MCF 10A (cell line): Measurements from ENCODE around the gene FXN. TPM values are rescaled to one million over a fixed set of nuclear protein-coding genes. Genes with fewer than 3 reads are reported as not detected.

Experiments
- BruUV-seq: library from RNA; stranded (reverse); fragments of 400-500 nt; replicated peaks from 2 replicates; lab custom pipeline; 2021; lab: Mats Ljungman, UMichigan
- CTCF ChIA-PET: fragments of 300-600 bp; sonication (Branson Sonifier 250); formaldehyde crosslinking; extraction: SDS; loops from one replicate; lab custom pipeline; 2021; ENCODE audit warnings: antibody characterized with exemption, inconsistent platforms; lab: Yijun Ruan, JAX
- POLR2A ChIA-PET: fragments of 300-600, 350-650 bp; sonication (Branson Sonifier 250); formaldehyde crosslinking; extraction: SDS; loops from one replicate; lab custom pipeline; 2020; ENCODE audit warnings: antibody characterized with exemption, inconsistent platforms; lab: Yijun Ruan, JAX
- DNase-seq: peaks from one replicate; pipeline ENCODE4 v3.0.0-alpha.2; 2018; ENCODE audit not compliant: unreplicated experiment
- H3K27ac Mint-ChIP-seq: one replicate; pipeline ENCODE4 v1.8.0; 2022; ENCODE audit warnings: mild to moderate bottlenecking, low read depth, mixed read lengths; ENCODE audit not compliant: unreplicated experiment
- H3K27me3 Mint-ChIP-seq: one replicate; pipeline ENCODE4 v1.8.0; 2022; ENCODE audit warnings: mixed read lengths; ENCODE audit not compliant: insufficient read depth, unreplicated experiment
- H3K36me3 Mint-ChIP-seq: one replicate; pipeline ENCODE4 v1.8.0; 2022; ENCODE audit warnings: mild to moderate bottlenecking, moderate library complexity, mixed read lengths; ENCODE audit not compliant: insufficient read depth, unreplicated experiment
- H3K4me1 Mint-ChIP-seq: one replicate; pipeline ENCODE4 v1.8.0; 2022; ENCODE audit warnings: mixed read lengths; ENCODE audit not compliant: insufficient read depth, unreplicated experiment
- H3K4me3 Mint-ChIP-seq: one replicate; pipeline ENCODE4 v1.8.0; 2022; ENCODE audit warnings: mild to moderate bottlenecking, moderate library complexity, mixed read lengths; ENCODE audit not compliant: unreplicated experiment
- H3K9me3 Mint-ChIP-seq: one replicate; pipeline ENCODE4 v1.8.0; 2022; ENCODE audit warnings: mixed read lengths; ENCODE audit not compliant: unreplicated experiment
- CTCF ChIP-seq: fragments of 200-600 bp; IDR thresholded peaks from one replicate; pipeline ENCODE4 v1.8.0; 2022; ENCODE audit warnings: antibody characterized with exemption, mild to moderate bottlenecking; ENCODE audit not compliant: unreplicated experiment
- intact Hi-C: fragments of 100-400 bp; cut with micrococcal nuclease; formaldehyde crosslinking; loops from 2 replicates; pipeline ENCODE4 v1.14.1; 2022
- total RNA-seq: library from RNA; stranded (reverse); gene quantifications from 2 replicates; pipeline ENCODE4 v1.2.3, GENCODE V29; 2022

The FXN gene
- total RNA-seq, 1 experiment from 2014 or later = 31.6 TPM

- POLR2A ChIA-PET = no interaction called here
- Mint-ChIP-seq H3K27me3 (peaks cover 40% of the 10 kb centered on the region), H3K27ac (no peak overlapping the region), H3K4me1 (no peaks in the 10 kb centered on the region), H3K9me3 (no peaks in the 10 kb centered on the region), H3K36me3 (no peaks in the 10 kb centered on the region), H3K4me3 (no peak overlapping the region)
- intact Hi-C loops = no loop called here
- CTCF ChIA-PET = interaction anchor here (0.5 to 1.4 kb wide), 7 partner anchors 8 to 1148 kb away, joined by 3 to 6 read pairs (median 3); no protein-coding TSS in a partner anchor
- no peak for TF ChIP-seq CTCF
- DNase-seq = no peak
- BruUV-seq = no TSS peak
Measured at GRCh38 chr9:69016191-69017096, 19.1 kb upstream of the FXN start.

DNA sequence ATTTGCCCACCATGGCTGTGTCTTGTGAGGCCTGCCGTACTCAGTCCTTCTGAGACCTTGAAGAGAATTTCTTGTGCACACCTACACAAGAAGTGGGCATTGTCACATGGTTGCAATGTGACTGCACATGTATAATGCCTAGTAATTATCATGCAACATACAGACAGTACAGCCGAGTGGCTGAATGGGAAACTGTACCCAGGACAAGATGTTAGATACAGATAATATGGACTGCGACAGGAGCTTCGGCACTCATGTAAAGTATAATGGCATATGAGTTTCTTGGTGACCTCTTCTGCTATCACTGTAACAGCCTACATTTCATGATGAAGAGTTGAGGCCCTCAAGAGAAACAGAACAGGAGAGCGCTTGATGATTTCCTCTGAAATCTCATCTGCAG, 16.8 kb upstream of the FXN start:
- BruUV-seq = no TSS peak
- Mint-ChIP-seq H3K27ac (no peak overlapping the region), H3K4me1 (peaks cover under 1% of the 10 kb centered on the region), H3K9me3 (no peaks in the 10 kb centered on the region), H3K27me3 (peaks cover 44% of the 10 kb centered on the region), H3K4me3 (no peak overlapping the region), H3K36me3 (no peaks in the 10 kb centered on the region)
- DNase-seq = no peak
- intact Hi-C loops = no loop called here
- POLR2A ChIA-PET = no interaction called here
- CTCF ChIA-PET = interaction anchor here (0.9 to 2.1 kb wide), 5 partner anchors 9 to 197 kb away, joined by 3 to 10 read pairs (median 7); partner anchors contain the start of gene FXN
- no peak for TF ChIP-seq CTCF

GRCh38 chr9:69019808-69020207, 15.7 kb upstream of the FXN start:
- H3K4me1 Mint-ChIP-seq = peaks cover 6% of the 10 kb centered on the region
- intact Hi-C loops = no loop called here
- no peak overlapping the region for H3K4me3 Mint-ChIP-seq
- no peaks in the 10 kb centered on the region for H3K36me3 Mint-ChIP-seq
- TF ChIP-seq CTCF = no peak
- H3K27me3 Mint-ChIP-seq = peaks cover 52% of the 10 kb centered on the region
- ChIA-PET POLR2A (interaction anchor here (0.6 kb wide), 1 partner anchor 1064 kb away, joined by 3 read pairs; no protein-coding TSS in a partner anchor), CTCF (interaction anchor here (0.6 to 2.1 kb wide), 6 partner anchors 8 to 511 kb away, joined by 3 to 10 read pairs (median 6); partner anchors contain the start of gene FXN)
- BruUV-seq = no TSS peak
- no peaks in the 10 kb centered on the region for H3K9me3 Mint-ChIP-seq
- DNase-seq = no peak
- H3K27ac Mint-ChIP-seq = no peak overlapping the region

GRCh38 chr9:69020301-69021145, 15.0 kb upstream of the FXN start:
- no peak for TF ChIP-seq CTCF
- intact Hi-C loops = no loop called here
- CTCF ChIA-PET = interaction anchor here (0.6 to 2.1 kb wide), 5 partner anchors 12 to 512 kb away, joined by 3 to 10 read pairs (median 4); partner anchors contain the start of gene FXN

More at GRCh38 chr9:69020301-69021145, 15.0 kb upstream of the FXN start:
- DNase-seq = no peak
- POLR2A ChIA-PET = no interaction called here
- no TSS peak for BruUV-seq
- Mint-ChIP-seq H3K27me3 (peaks cover 48% of the 10 kb centered on the region), H3K27ac (no peak overlapping the region), H3K4me3 (no peak overlapping the region), H3K9me3 (no peaks in the 10 kb centered on the region), H3K4me1 (peaks cover 6% of the 10 kb centered on the region), H3K36me3 (no peaks in the 10 kb centered on the region)
